Posterior vena cava (tissue), 2 donors: ENCODE results near the gene ZPR1. TPM values are rescaled to one million over a fixed set of nuclear protein-coding genes. Genes with fewer than 3 reads are reported as not detected.

ENCODE experiments used
- DNase-seq: peaks from one replicate; pipeline ENCODE4 v3.0.0-alpha.2; 2020; ENCODE audit warnings: low spot score
- intact Hi-C, 2 donors: fragments of 100-400 bp; cut with DNase I; formaldehyde crosslinking; loops; one replicate each; pipeline versions ENCODE4 v1.14.1 to v1.14.2; 2022 to 2023
- total RNA-seq, 2 donors: library from RNA; stranded (reverse); fragmentation: NEBNext Ultra II Directional; extraction: Animal tissue kit (Norgen Biotek cat#: 25700); gene quantifications; one replicate each; pipeline ENCODE4 v1.2.1, GENCODE V29; 2021
- donor health status: DM: yes; HTN: yes; CAD: no.
- donor health status: DM: yes; HTN: yes; CAD: no.

The ZPR1 gene
- total RNA-seq, 2 donors from 2014 or later: 38.8 to 44.6 TPM

DNA sequence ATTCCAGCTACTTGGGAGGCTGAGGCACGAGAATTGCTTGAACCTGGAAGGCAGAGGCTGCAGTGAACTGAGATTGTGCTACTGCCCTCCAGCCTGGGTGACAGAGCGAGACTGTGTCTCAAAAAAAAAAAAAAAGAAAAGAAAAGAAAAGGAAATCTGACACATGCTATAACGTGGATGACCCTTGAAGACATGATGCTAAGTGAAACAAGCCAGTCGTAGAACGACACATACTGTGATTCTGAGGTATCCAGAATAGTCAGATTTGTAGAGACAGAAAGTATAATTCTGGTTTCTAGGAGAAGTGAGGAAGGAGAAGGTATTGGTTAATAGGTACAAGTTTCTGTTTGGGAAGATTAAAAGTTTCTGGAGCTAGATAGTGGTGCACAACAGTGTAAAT lies 10.5 kb upstream of the ZPR1 start:
- DNase-seq: no peak

DNA sequence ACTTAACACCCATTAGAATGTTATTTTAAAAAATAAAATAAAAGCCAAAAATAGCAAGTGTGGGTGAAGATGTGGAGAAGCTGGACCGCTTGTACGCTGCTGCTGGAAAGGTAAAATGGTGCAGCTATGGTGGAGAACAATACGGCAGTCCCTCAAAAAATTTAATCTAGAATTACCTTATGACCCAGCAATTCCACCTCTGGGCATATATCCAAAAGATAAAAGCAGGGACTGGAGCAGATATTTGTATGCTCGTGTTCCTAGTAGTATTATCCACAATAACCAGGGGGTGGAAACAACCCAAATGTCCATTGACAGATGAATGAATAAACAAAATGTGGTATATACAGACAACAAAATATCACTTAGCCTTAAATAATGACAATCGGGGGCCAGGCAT lies 10.0 kb upstream of the ZPR1 start:
- no peak for DNase-seq
- intact Hi-C loops: loop anchor here (10.0 kb wide), 3 partner anchors 307 to 427 kb away; no protein-coding TSS in a partner anchor

More for the DNA sequence above, 10.5 kb upstream of the ZPR1 start:
- intact Hi-C loops: loop anchor here (10.0 kb wide), 3 partner anchors 306 to 426 kb away; no protein-coding TSS in a partner anchor

GRCh38 chr11:116796548-116796947 lies 8.7 kb upstream of the ZPR1 start:
- DNase-seq: no peak
- intact Hi-C loops: loop anchor here (10.0 kb wide), 3 partner anchors 308 to 428 kb away; no protein-coding TSS in a partner anchor

- intact Hi-C loops: loop anchor here (5.0 to 10.0 kb wide), 4 partner anchors 37 to 430 kb away; no protein-coding TSS in a partner anchor
- DNase-seq: no peak
Observed at GRCh38 chr11:116794851-116795250, 7.0 kb upstream of the ZPR1 start.

DNA sequence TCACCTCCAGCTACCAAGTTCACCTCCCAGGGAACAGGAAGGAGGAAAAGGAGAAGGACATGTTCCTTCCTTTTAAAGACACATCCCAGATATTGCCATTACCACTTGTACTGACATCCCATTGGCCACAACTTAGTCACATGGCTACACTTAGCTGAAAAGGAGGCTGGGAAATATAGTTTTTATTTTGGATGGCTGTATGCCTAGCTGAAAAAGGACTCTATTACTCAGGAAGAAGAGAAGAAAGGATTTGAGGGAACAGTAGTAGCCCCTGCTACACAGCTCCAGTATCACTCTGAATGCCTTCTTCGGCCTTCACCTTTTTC lies 5.9 kb upstream of the ZPR1 start:
- DNase-seq: no peak
- intact Hi-C loops: loop anchor here (5.0 to 10.0 kb wide), 4 partner anchors 39 to 431 kb away; no protein-coding TSS in a partner anchor

- intact Hi-C loops: loop anchor here (5.0 to 10.0 kb wide), 4 partner anchors 39 to 432 kb away; no protein-coding TSS in a partner anchor
- no peak for DNase-seq
Observed at GRCh38 chr11:116792869-116793771, 5.3 kb upstream of the ZPR1 start.

- no peak for DNase-seq
- intact Hi-C loops: loop anchor here (5.0 to 10.0 kb wide), 4 partner anchors 40 to 432 kb away; no protein-coding TSS in a partner anchor
Observed at GRCh38 chr11:116792144-116792868, 4.5 kb upstream of the ZPR1 start.

DNA sequence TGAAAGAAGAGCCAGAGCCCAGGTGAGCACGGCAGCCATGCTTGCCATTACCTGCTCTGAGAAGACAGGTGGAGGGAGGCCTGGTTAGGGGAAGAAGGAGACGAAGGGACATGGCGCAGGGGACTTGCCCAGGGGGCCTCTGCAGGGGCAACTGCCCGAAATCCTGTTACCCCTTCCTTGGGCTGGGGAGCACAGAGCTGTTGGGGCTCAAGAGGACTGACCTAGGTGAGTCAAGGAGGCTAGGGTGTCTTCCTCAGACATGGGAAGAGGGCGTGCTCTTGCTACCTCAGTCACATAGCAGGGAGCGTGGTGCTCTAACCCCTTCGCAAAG lies 4.0 kb upstream of the ZPR1 start, which contains the start of gene APOA5:
TSS of gene APOA5 (minus strand) at position 67 of the 331 bp plus-strand sequence. CDS start at position 48, 19 bp downstream.
- DNase-seq: no peak
- intact Hi-C loops: loop anchor here (5.0 to 10.0 kb wide), 4 partner anchors 41 to 433 kb away; no protein-coding TSS in a partner anchor

DNA sequence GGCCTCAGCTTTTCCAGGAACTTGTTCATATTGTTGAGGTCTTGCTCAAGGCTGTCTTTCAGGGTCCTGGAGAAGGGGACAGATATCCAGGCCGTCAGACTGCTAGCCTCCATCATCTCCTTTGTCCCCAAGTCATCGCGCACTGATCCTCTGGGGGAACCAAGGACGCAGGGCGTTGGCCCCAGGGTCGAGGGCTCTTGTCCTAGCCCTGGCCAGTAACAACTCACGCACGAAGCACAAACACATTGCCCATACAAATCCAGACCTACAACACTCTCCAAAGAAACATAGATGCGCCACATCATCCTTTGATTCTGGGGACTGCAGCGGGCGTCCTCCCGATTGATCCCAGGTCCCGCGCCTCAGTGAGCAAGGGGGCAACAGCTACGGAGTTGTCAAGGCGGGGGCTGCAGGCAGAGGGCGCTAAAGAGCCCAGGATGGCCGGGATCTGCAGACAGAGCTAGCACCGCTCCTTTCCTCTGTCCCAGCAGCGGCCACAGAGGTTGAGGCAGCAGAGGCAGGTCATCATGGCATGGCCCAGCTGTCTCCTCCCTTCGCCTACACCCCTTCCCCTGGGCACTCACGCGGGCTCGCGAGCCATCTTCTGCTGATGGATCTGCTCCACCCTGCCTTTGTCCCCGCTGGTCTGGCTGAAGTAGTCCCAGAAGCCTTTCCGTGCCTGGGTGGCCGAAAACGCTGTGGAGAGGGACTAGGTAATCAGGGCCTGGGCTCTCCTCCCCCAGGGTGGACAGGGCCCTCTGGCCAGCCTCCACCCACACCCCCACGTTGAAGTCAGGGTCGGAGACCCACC lies 3.4 kb upstream of the ZPR1 start:
- peak; percentile 94 for DNase-seq
- intact Hi-C loops: loop anchor here (5.0 to 10.0 kb wide), 4 partner anchors 41 to 434 kb away; no protein-coding TSS in a partner anchor

DNA sequence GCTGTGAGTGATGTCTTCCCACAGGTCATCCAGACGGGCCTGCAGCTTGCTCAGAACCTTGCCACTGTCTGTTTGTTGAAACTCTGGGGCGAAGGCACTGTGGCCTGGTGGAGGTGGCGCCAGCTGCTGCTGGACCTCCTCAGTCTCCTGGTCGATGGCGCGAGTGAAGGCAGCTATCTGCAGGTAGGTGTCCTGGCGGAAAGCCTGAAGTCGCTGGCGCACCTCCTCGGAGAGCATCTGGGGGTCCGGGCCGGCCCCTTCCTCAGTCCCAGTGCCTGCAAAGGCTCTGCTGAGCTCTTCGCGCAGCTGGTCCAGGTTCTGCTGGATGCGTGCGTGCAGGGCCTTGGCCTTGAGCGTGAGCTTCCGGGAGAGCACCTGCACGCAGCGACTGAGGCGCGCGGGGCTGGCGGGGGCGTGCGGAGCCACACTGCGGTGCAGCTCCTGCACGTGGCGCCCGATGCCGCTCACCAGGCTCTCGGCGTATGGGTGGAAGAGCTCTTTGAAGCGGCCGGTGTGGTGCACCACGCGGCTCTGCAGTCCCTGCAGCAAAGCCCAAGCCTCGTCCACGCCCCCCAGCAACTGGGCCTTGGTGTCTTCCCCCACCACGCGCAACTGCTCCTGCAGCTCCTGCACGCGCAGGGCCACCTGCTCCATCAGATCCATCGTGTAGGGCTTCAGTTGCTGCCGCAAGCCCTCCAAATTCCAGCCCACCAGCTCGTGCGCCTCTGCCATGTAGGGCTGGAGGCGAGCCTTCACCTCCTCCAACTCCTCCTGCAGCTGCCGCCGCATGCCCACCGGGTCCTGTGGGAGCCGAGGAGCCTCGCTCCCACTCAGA lies 2.6 kb upstream of the ZPR1 start:
- peak; percentile 82 for DNase-seq
- intact Hi-C loops: loop anchor here (5.0 to 10.0 kb wide), 4 partner anchors 42 to 434 kb away; no protein-coding TSS in a partner anchor

DNA sequence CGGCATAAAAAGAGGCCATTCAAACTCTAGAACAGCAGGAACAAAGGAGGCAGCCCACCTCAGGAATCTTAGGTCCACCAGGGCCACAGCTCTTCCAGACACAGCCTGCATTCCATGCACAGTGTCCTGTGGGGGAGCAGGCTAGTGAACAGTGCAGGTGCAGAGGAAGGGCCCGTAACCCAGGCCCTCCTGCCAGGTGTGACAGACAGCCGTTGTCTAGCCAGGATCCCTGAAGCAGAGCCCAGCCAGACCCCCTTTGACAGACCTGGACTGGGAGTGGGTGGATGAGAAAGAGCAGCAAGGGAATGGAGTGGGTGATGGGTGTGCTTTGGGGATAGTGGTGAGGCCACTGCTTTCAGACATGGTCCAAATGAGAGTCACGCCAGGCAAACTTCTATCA lies 1.2 kb upstream of the ZPR1 start:
- intact Hi-C loops: no loop called here
- DNase-seq: no peak

- DNase-seq: no peak
- intact Hi-C loops: no loop called here
Observed at GRCh38 chr11:116788534-116788933, 711 bp upstream of the ZPR1 start.

GRCh38 chr11:116787436-116787785 lies 412 bp downstream of the ZPR1 start:
- no peak for DNase-seq
- intact Hi-C loops: no loop called here

GRCh38 chr11:116786966-116787365 lies 857 bp downstream of the ZPR1 start:
- no peak for DNase-seq
- intact Hi-C loops: no loop called here

GRCh38 chr11:116786326-116786725 lies 1.5 kb downstream of the ZPR1 start:
- DNase-seq: no peak
- intact Hi-C loops: no loop called here

DNA sequence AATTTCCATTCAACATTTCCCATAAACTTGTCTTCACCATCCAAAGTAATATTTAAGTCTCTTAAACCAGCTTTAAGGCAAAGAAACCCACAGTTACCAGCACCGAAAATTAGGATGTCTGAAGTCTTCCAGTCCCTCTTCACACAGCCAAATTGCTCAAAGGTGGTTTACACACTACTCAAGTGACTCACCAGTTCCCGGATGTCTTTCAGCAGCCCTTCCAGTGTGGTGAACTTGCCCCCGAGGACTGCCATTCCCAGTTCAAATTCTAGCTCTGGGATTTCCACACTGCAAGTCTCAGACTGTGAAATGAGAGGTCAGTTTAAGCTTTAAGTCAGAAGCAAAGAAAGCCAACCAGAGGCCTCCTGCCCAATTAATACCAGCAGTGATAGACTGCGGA lies 5.1 kb downstream of the ZPR1 start:
- intact Hi-C loops: no loop called here

DNA sequence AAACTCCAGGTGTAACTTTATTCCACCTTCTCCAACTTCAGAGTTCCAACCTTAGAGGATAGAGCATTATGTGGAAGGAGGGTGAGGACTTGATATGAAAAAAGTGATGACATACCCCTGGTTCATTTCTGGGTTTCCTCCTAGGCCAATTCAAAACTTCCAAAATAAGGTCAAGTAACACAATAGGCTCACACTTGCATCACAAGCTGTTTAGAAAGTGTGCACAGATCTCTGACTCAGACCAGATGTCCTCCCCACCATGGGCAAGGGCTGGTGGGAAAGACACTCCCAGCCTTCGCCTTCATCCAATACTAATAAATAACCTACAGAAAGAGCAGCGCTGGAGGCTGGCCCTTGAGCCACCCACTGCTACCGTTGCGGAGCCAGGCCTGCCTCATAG lies 9.3 kb downstream of the ZPR1 start:
- intact Hi-C loops: no loop called here
- DNase-seq: no peak

More for the DNA sequence above, 5.1 kb downstream of the ZPR1 start:
- DNase-seq: no peak

- intact Hi-C loops: no loop called here
- no peak for DNase-seq
Observed at GRCh38 chr11:116777056-116777455, 10.8 kb downstream of the ZPR1 start.
